Endothelial cell of umbilical vein (primary cell): ENCODE results near the gene IFT52. TPM values are rescaled to one million over a fixed set of nuclear protein-coding genes. Genes with fewer than 3 reads are reported as not detected.

Experiments
- BruUV-seq: library from RNA; stranded (reverse); fragments of 400-500 nt; replicated peaks from 2 replicates; lab custom pipeline; 2021; lab: Mats Ljungman, UMichigan
- CTCF ChIA-PET: fragments of 300-600, 350-600 bp; sonication (Branson Sonifier 250); formaldehyde crosslinking; loops from one replicate; lab custom pipeline; 2021; ENCODE audit warnings: antibody characterized with exemption, inconsistent platforms; lab: Charles Lee
- POLR2A ChIA-PET: fragments of 300-600, 350-600 bp; sonication (Branson Sonifier 250); formaldehyde crosslinking; loops from one replicate; lab custom pipeline; 2021; ENCODE audit warnings: antibody characterized with exemption, inconsistent platforms; lab: Charles Lee
- DNase-seq: peaks from one replicate; pipeline ENCODE4 v3.0.0-alpha.2; 2011; ENCODE audit warnings: low read depth, low spot score
- FAIRE-seq: peaks from 2 replicates; lab custom pipeline; 2011; peaks lifted over from hg19 to GRCh38; lab: Jason Lieb, UNC
- H2AFZ ChIP-seq: 2 replicates; pipeline ENCODE4 v1.6.0; 2012; ENCODE audit warnings: low read depth, low read length, control low read depth, inconsistent platforms
- H3K27ac ChIP-seq: 2 replicates; pipeline ENCODE4 v1.5.1; 2011; ENCODE audit warnings: low read depth, mild to moderate bottlenecking, control low read depth, low read length, moderate library complexity; ENCODE audit not compliant: insufficient read depth
- H3K27me3 ChIP-seq, 2 experiments: 2 replicates each; pipeline versions ENCODE4 v1.6.0 to v1.6.1; 2011; ENCODE audit warnings: low read length in 2 of 2, mixed read lengths in 1 of 2; ENCODE audit not compliant: control insufficient read depth in 2 of 2, insufficient read depth in 2 of 2
- H3K36me3 ChIP-seq, 2 experiments: 2 replicates in 1 of 2; 3 replicates in 1 of 2; pipeline ENCODE4 v1.5.1; 2011; ENCODE audit warnings: low read length in 2 of 2, mild to moderate bottlenecking in 1 of 2, moderate library complexity in 1 of 2; ENCODE audit not compliant: control insufficient read depth in 2 of 2, insufficient read depth in 2 of 2; ENCODE audit errors: extremely low read depth in 1 of 2
- H3K4me1 ChIP-seq: 3 replicates; pipeline ENCODE4 v1.5.1; 2011; ENCODE audit warnings: mild to moderate bottlenecking, low read length; ENCODE audit not compliant: control insufficient read depth, insufficient read depth; ENCODE audit errors: extremely low read depth
- H3K4me2 ChIP-seq: 2 replicates; pipeline ENCODE4 v1.6.1; 2011; ENCODE audit warnings: low read length, control low read depth, mixed read lengths; ENCODE audit not compliant: insufficient read depth
- H3K4me3 ChIP-seq, 3 experiments: fragments of 200-600 bp in 1 of 3; sonication (generic), shearing (Covaris generic) in 1 of 3; replicated peaks in 1 of 3; 2 replicates each; pipeline ENCODE4 v1.5.1; 2011 to 2016; ENCODE audit warnings: control low read depth in 3 of 3, low read length in 3 of 3, mild to moderate bottlenecking in 2 of 3, inconsistent platforms in 1 of 3, low read depth in 1 of 3, moderate library complexity in 1 of 3; ENCODE audit not compliant: insufficient read depth in 1 of 3
- H3K79me2 ChIP-seq: 2 replicates; pipeline ENCODE4 v1.6.0; 2012; ENCODE audit warnings: low read length, inconsistent platforms; ENCODE audit not compliant: control insufficient read depth, insufficient read depth
- H3K9ac ChIP-seq: replicated peaks from 2 replicates; pipeline ENCODE3; 2011; ENCODE audit warnings: low read length, control low read depth; ENCODE audit not compliant: insufficient read depth; ENCODE audit errors: extremely low read depth
- H3K9me1 ChIP-seq: replicated peaks from 3 replicates; pipeline ENCODE4 v1.6.0; 2011; ENCODE audit warnings: mild to moderate bottlenecking, low read length; ENCODE audit not compliant: control insufficient read depth, insufficient read depth; ENCODE audit errors: extremely low read depth
- H3K9me3 ChIP-seq: replicated peaks from 2 replicates; pipeline ENCODE4 v1.5.1; 2012; ENCODE audit warnings: low read length, inconsistent platforms; ENCODE audit not compliant: control insufficient read depth, insufficient read depth
- H4K20me1 ChIP-seq: replicated peaks from 2 replicates; pipeline ENCODE3; 2011; ENCODE audit warnings: mild to moderate bottlenecking, low read length; ENCODE audit not compliant: control insufficient read depth, insufficient read depth; ENCODE audit errors: extremely low read depth
- EZH2 ChIP-seq: IDR thresholded peaks from 2 replicates; pipeline ENCODE4 v1.6.1; 2012; ENCODE audit warnings: borderline replicate concordance, low read depth, mild to moderate bottlenecking, moderate library complexity, low read length, inconsistent platforms; ENCODE audit not compliant: severe bottlenecking
- FOS ChIP-seq: IDR thresholded peaks from 2 replicates; pipeline ENCODE4 v1.6.1; 2011; ENCODE audit warnings: mild to moderate bottlenecking, low read length, moderate library complexity, borderline replicate concordance; ENCODE audit not compliant: insufficient read depth
- GATA2 ChIP-seq: IDR thresholded peaks from 2 replicates; pipeline ENCODE4 v1.7.0; 2011; ENCODE audit warnings: low read depth, mild to moderate bottlenecking, moderate library complexity, mixed read lengths, low read length; ENCODE audit not compliant: insufficient read length, insufficient read depth
- JUN ChIP-seq: IDR thresholded peaks from 2 replicates; pipeline ENCODE4 v1.6.1; 2011; ENCODE audit warnings: borderline replicate concordance, low read depth; ENCODE audit not compliant: insufficient read length, insufficient read depth
- MYC ChIP-seq: IDR thresholded peaks from one replicate; pipeline ENCODE4 v1.6.1; 2011; ENCODE audit warnings: mild to moderate bottlenecking, low read depth, low read length
- POLR2A ChIP-seq: IDR thresholded peaks from 2 replicates; pipeline ENCODE4 v1.6.1; 2012; ENCODE audit warnings: low read depth, mild to moderate bottlenecking, control low read depth, low read length
- POLR2AphosphoS5 ChIP-seq: IDR thresholded peaks from 2 replicates; pipeline ENCODE4 v1.6.1; 2012; ENCODE audit warnings: low read depth, mild to moderate bottlenecking, control low read depth, low read length, moderate library complexity; ENCODE audit not compliant: insufficient read depth
- dilution Hi-C: fragments of 300-500 bp; cut with MboI; formaldehyde crosslinking; loops from one replicate; pipeline ENCODE4 v1.15.0; 2019; ENCODE audit warnings: low sequenced_read_pairs; ENCODE audit not compliant: extremely low pct_ligation_motif_present
- intact Hi-C: fragments of 100-400 bp; cut with micrococcal nuclease; formaldehyde crosslinking; loops from one replicate; pipeline ENCODE4 v1.10.0; 2022
- polyA plus RNA-seq, 4 experiments: library from polyadenylated mRNA; depleted of rRNA in 3 of 4; stranded (reverse) in 3 of 4; unstranded in 1 of 4; fragments of >200 nt; gene quantifications; 2 replicates each; pipeline versions ENCODE4 v1.2.1 to v1.2.3, GENCODE V29; 2011 to 2012; ENCODE audit warnings: missing spikeins in 1 of 4
- total RNA-seq: library from RNA; stranded (reverse); gene quantifications from 2 replicates; pipeline ENCODE4 v1.2.3, GENCODE V29; 2021
- TF ChIP-seq, protein P1 (sequence below), 2 donors: IDR thresholded peaks; 1 replicate in 1 of 2; 2 replicates in 1 of 2; pipeline ENCODE4 v1.5.1; 2011; ENCODE audit warnings: low read length in 2 of 2, mild to moderate bottlenecking in 2 of 2, moderate library complexity in 2 of 2, control low read depth in 1 of 2, inconsistent platforms in 1 of 2, low read depth in 1 of 2; ENCODE audit not compliant: insufficient read depth in 1 of 2; ENCODE audit errors: extremely low read depth in 1 of 2
- TF ChIP-seq, protein P2 (sequence below): IDR thresholded peaks from 2 replicates; pipeline ENCODE4 v1.6.1; 2011; ENCODE audit not compliant: insufficient read depth, insufficient read length

IFT52 gene
- total and polyA plus RNA-seq, 2 donors (not counting 3 experiments of a cell fraction or from before 2014, with no cell fraction given) = 30.0 to 33.4 TPM

DNA sequence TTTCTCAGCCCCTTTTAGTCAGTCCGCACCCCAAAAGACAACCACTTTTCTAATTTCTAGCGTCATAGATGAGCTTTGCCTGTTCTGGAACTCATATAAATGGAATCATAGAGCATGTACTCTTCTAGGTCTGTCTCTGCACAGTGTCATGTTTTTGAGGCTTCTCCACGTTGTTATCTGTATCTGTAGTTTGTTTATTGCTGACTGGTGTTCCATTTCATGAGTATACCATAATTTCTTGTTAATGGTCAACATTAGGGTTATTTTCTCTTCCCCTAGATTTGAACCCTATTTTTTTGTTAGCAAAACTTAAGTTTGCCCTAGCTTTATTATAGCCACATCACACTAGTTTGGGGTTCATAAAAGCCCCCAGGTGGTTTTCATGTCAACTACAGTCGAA, 48.1 kb upstream of the IFT52 start:
- H3K9me3 ChIP-seq = no peaks in the 10 kb centered on the region
- dilution Hi-C loops = no loop called here
- no peak for FAIRE-seq
- H3K79me2 ChIP-seq = no peaks in the 10 kb centered on the region
- H3K4me3 ChIP-seq = no peak overlapping the region
- H3K9ac ChIP-seq = no peak overlapping the region
- TF ChIP-seq POLR2AphosphoS5 = no peak
- no peak for TF ChIP-seq GATA2
- TF ChIP-seq EZH2 = no peak
- no peak for TF ChIP-seq JUN
- TF ChIP-seq, protein P1, sequence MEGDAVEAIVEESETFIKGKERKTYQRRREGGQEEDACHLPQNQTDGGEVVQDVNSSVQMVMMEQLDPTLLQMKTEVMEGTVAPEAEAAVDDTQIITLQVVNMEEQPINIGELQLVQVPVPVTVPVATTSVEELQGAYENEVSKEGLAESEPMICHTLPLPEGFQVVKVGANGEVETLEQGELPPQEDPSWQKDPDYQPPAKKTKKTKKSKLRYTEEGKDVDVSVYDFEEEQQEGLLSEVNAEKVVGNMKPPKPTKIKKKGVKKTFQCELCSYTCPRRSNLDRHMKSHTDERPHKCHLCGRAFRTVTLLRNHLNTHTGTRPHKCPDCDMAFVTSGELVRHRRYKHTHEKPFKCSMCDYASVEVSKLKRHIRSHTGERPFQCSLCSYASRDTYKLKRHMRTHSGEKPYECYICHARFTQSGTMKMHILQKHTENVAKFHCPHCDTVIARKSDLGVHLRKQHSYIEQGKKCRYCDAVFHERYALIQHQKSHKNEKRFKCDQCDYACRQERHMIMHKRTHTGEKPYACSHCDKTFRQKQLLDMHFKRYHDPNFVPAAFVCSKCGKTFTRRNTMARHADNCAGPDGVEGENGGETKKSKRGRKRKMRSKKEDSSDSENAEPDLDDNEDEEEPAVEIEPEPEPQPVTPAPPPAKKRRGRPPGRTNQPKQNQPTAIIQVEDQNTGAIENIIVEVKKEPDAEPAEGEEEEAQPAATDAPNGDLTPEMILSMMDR (IDR thresholded peaks at IDR 0.05; ENCODE audit: extremely low read depth in 1 of 2, insufficient read depth in 1 of 2, low read depth in 1 of 2, low read length in 2 of 2) = no peak
- no peak for TF ChIP-seq FOS
- no peak for TF ChIP-seq MYC
- TF ChIP-seq, protein P2, sequence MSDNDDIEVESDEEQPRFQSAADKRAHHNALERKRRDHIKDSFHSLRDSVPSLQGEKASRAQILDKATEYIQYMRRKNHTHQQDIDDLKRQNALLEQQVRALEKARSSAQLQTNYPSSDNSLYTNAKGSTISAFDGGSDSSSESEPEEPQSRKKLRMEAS = no peak
- no peak for TF ChIP-seq POLR2A
- no TSS peak for BruUV-seq
- no peak for DNase-seq
- intact Hi-C loops = no loop called here
- ChIA-PET POLR2A (no interaction called here), CTCF (interaction anchor here (1.0 to 1.1 kb wide), 2 partner anchors 48 to 147 kb away, joined by 3 to 4 read pairs; partner anchors contain the start of gene IFT52)
- no peak overlapping the region for H2AFZ ChIP-seq
- H3K27ac ChIP-seq = no peak overlapping the region
- H3K36me3 ChIP-seq = no peaks in the 10 kb centered on the region
- no peak overlapping the region for H3K4me2 ChIP-seq
- peaks cover 6% of the 10 kb centered on the region for H3K4me1 ChIP-seq
- H4K20me1 ChIP-seq = no peaks in the 10 kb centered on the region
- H3K9me1 ChIP-seq = no peaks in the 10 kb centered on the region
- H3K27me3 ChIP-seq = no peaks in the 10 kb centered on the region
